ENCODE results near the gene GBX1. TPM values are rescaled to one million over a fixed set of nuclear protein-coding genes. Genes with fewer than 3 reads are reported as not detected.

Gene GBX1
- polyA plus RNA-seq, 1 donor (not counting 4 experiments of a cell fraction or from before 2014, with no cell fraction given), result not detected

DNA sequence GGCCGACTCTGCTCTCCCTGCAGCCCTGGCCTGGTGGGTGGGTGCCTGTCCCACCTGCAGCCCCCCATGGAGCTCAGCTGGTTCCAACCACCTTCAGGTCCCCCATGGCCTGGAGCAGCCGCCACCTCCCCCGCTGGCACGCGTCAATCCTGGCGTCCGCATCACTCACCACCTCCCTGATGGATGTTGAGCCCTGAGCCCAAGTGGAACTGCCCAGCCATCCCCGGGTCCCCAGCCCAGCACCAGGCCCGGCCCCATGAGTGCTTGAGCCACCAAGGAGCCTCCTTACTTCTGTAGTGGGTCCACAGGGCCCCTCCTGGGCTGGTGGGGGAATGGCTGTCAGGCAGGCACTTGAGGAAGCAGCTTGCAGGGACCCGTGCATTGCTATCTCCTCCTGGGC is 66.6 kb downstream of the GBX1 start:
- H3K36me3 ChIP-seq (ENCODE audit: control insufficient read depth in 2 of 2, extremely low read depth in 1 of 2, insufficient read depth in 2 of 2, low read length in 2 of 2), result peaks cover 0 to 1% of the 10 kb centered on the region in 2 experiments
- FAIRE-seq, result no peak
- H3K27ac ChIP-seq (ENCODE audit: control insufficient read depth, insufficient read depth, low read length), result no peak overlapping the region
- H2AFZ ChIP-seq (ENCODE audit: control insufficient read depth, low read length), result no peak overlapping the region
- H3K79me2 ChIP-seq (ENCODE audit: control insufficient read depth, insufficient read depth, low read length), result peaks cover 68% of the 10 kb centered on the region
- dilution Hi-C loops (cut with MboI; ENCODE audit: extremely low pct_ligation_motif_present, low sequenced_read_pairs), result no loop called here
- H3K4me3 ChIP-seq (ENCODE audit: control insufficient read depth in 2 of 3, extremely low read depth in 1 of 3, insufficient read depth in 2 of 3, low read depth in 1 of 3, low read length in 3 of 3), result no peak overlapping the region
- H3K9me1 ChIP-seq (ENCODE audit: control insufficient read depth, extremely low read depth, insufficient read depth, low read length), result no peaks in the 10 kb centered on the region
- DNase-seq (ENCODE audit: low read depth, low spot score), result no peak
- no peaks in the 10 kb centered on the region for H3K9me3 ChIP-seq (ENCODE audit: control insufficient read depth, low read depth, low read length)
- H3K4me1 ChIP-seq (ENCODE audit: control insufficient read depth, extremely low read depth, insufficient read depth, low read length), result no peaks in the 10 kb centered on the region
- peaks cover 6% of the 10 kb centered on the region for H4K20me1 ChIP-seq (ENCODE audit: control insufficient read depth, extremely low read depth, insufficient read depth, low read length)
- no peak overlapping the region for H3K9ac ChIP-seq (ENCODE audit: control insufficient read depth, extremely low read depth, insufficient read depth, low read length)
- H3K27me3 ChIP-seq (ENCODE audit: control insufficient read depth, extremely low read depth, insufficient read depth, low read length), result no peaks in the 10 kb centered on the region
- H3K4me2 ChIP-seq (ENCODE audit: control insufficient read depth, extremely low read depth, insufficient read depth, low read depth, low read length), result no peak overlapping the region
- TF ChIP-seq CTCF (optimal IDR thresholded peaks at IDR 0.05 in 1 of 3, IDR thresholded peaks at IDR 0.05 in 1 of 3, conservative IDR thresholded peaks at IDR 0.05 in 1 of 3; ENCODE audit: extremely low read depth in 1 of 3, insufficient read depth in 2 of 3, low read length in 3 of 3), result no peak
- no peak for TF ChIP-seq EZH2 (IDR thresholded peaks at IDR 0.05; ENCODE audit: low read length)

GRCh38 chr7:151099486-151100211 is 67.8 kb downstream of the GBX1 start:
- TF ChIP-seq CTCF (optimal IDR thresholded peaks at IDR 0.05 in 1 of 3, IDR thresholded peaks at IDR 0.05 in 1 of 3, conservative IDR thresholded peaks at IDR 0.05 in 1 of 3; ENCODE audit: extremely low read depth in 1 of 3, insufficient read depth in 2 of 3, low read length in 3 of 3), result no peak
- TF ChIP-seq EZH2 (IDR thresholded peaks at IDR 0.05; ENCODE audit: low read length), result no peak
- Histone ChIP-seq H2AFZ (ENCODE audit: control insufficient read depth, low read length) (no peak overlapping the region), H3K4me1 (ENCODE audit: control insufficient read depth, extremely low read depth, insufficient read depth, low read length) (no peaks in the 10 kb centered on the region), H3K9ac (ENCODE audit: control insufficient read depth, extremely low read depth, insufficient read depth, low read length) (no peak overlapping the region), H3K4me2 (ENCODE audit: control insufficient read depth, extremely low read depth, insufficient read depth, low read depth, low read length) (no peak overlapping the region), H4K20me1 (ENCODE audit: control insufficient read depth, extremely low read depth, insufficient read depth, low read length) (peaks cover 6% of the 10 kb centered on the region), H3K79me2 (ENCODE audit: control insufficient read depth, insufficient read depth, low read length) (peaks cover 80% of the 10 kb centered on the region), H3K9me1 (ENCODE audit: control insufficient read depth, extremely low read depth, insufficient read depth, low read length) (no peaks in the 10 kb centered on the region), H3K36me3 (ENCODE audit: control insufficient read depth in 2 of 2, extremely low read depth in 1 of 2, insufficient read depth in 2 of 2, low read length in 2 of 2) (peaks cover 0 to 3% of the 10 kb centered on the region in 2 experiments), H3K4me3 (ENCODE audit: control insufficient read depth in 2 of 3, extremely low read depth in 1 of 3, insufficient read depth in 2 of 3, low read depth in 1 of 3, low read length in 3 of 3) (no peak overlapping the region), H3K9me3 (ENCODE audit: control insufficient read depth, low read depth, low read length) (no peaks in the 10 kb centered on the region), H3K27ac (ENCODE audit: control insufficient read depth, insufficient read depth, low read length) (no peak overlapping the region), H3K27me3 (ENCODE audit: control insufficient read depth, extremely low read depth, insufficient read depth, low read length) (no peaks in the 10 kb centered on the region)
- FAIRE-seq, result no peak
- dilution Hi-C loops (cut with MboI; ENCODE audit: extremely low pct_ligation_motif_present, low sequenced_read_pairs), result no loop called here
- no peak for DNase-seq (ENCODE audit: low read depth, low spot score)

Other genes starting within 250 kb of the GBX1 start
- gene KCNH2, start 189.4 kb downstream of the GBX1 start, polyA plus RNA-seq, result 0.03 TPM in 1 of 3 replicates, not detected in the others
- 0.77 to 1.2 TPM (median 0.95 TPM) in 3 replicates for gene NOS3, start 176.7 kb downstream of the GBX1 start, polyA plus RNA-seq
- gene ATG9B, start 143.2 kb downstream of the GBX1 start, polyA plus RNA-seq, result 0.12 to 0.21 TPM (median 0.19 TPM) in 3 replicates
- 15.5 to 25.2 TPM (median 24.6 TPM) in 3 replicates for gene ABCB8, start 139.2 kb downstream of the GBX1 start, polyA plus RNA-seq
- gene ASIC3, start 119.2 kb downstream of the GBX1 start, polyA plus RNA-seq, result 0.24 to 0.97 TPM (median 0.35 TPM) in 3 replicates
- 19.3 to 26.3 TPM (median 22.8 TPM) in 3 replicates for gene CDK5, start 109.8 kb downstream of the GBX1 start, polyA plus RNA-seq
- 33.8 to 49.5 TPM (median 45.7 TPM) in 3 replicates for gene SLC4A2, start 108.1 kb downstream of the GBX1 start, polyA plus RNA-seq
- gene FASTK, start 86.9 kb downstream of the GBX1 start, polyA plus RNA-seq, result 27.2 to 39.3 TPM (median 31.4 TPM) in 3 replicates
- gene TMUB1, start 84.2 kb downstream of the GBX1 start, polyA plus RNA-seq, result 12.2 to 22.3 TPM (median 14.6 TPM) in 3 replicates
- 64.3 to 96.7 TPM (median 83.2 TPM) in 3 replicates for gene AGAP3, start 81.2 kb downstream of the GBX1 start, polyA plus RNA-seq
- not detected in 3 replicates for gene ASB10, start 19.6 kb upstream of the GBX1 start, polyA plus RNA-seq
- not detected in 3 replicates for gene H2BK1, start 42.8 kb upstream of the GBX1 start, polyA plus RNA-seq
- 33.3 to 68.6 TPM (median 43.6 TPM) in 3 replicates for gene ABCF2, start 59.5 kb upstream of the GBX1 start, polyA plus RNA-seq
- 16.2 to 33.0 TPM (median 26.0 TPM) in 3 replicates for gene CHPF2, start 64.8 kb upstream of the GBX1 start, polyA plus RNA-seq
- 3.0 to 6.0 TPM (median 3.1 TPM) in 3 replicates for gene SMARCD3, start 81.0 kb upstream of the GBX1 start, polyA plus RNA-seq
- gene NUB1, start 174.1 kb upstream of the GBX1 start, polyA plus RNA-seq, result 27.0 to 34.6 TPM (median 30.6 TPM) in 3 replicates
- not detected in 3 replicates for gene WDR86, start 242.3 kb upstream of the GBX1 start, polyA plus RNA-seq